Activated naive CD4-positive, alpha-beta T cell (primary cell): ENCODE measurements around the gene GNPTAB.

Source experiments
- DNase-seq, 4 experiments: peaks; one replicate each; lab custom pipeline; 2025; lab: John Stamatoyannopoulos, UW

The GNPTAB gene

GRCh38 chr12:101772012-101772775, 58.6 kb downstream of the GNPTAB start:
- DNase-seq, result no peak

- no peak for DNase-seq
Observed at GRCh38 chr12:101769865-101770264, 60.9 kb downstream of the GNPTAB start.

- no peak for DNase-seq
Observed at GRCh38 chr12:101768781-101769180, 62.0 kb downstream of the GNPTAB start.

GRCh38 chr12:101767537-101767936, 63.2 kb downstream of the GNPTAB start:
- DNase-seq, result no peak

GRCh38 chr12:101764051-101764792, 66.5 kb downstream of the GNPTAB start:
- DNase-seq, result no peak

- no peak for DNase-seq
Observed at GRCh38 chr12:101763246-101763931, 67.4 kb downstream of the GNPTAB start.

- DNase-seq, result no peak
Observed at GRCh38 chr12:101761781-101762180, 69.0 kb downstream of the GNPTAB start.

- DNase-seq, result no peak
Observed at GRCh38 chr12:101761350-101761749, 69.4 kb downstream of the GNPTAB start.

- DNase-seq, result no peak
Observed at GRCh38 chr12:101759396-101760047, 71.2 kb downstream of the GNPTAB start.

GRCh38 chr12:101750152-101750551, 80.6 kb downstream of the GNPTAB start:
- DNase-seq, result no peak

- no peak for DNase-seq
Observed at GRCh38 chr12:101749657-101750056, 81.1 kb downstream of the GNPTAB start.

- no peak for DNase-seq
Observed at GRCh38 chr12:101748907-101749306, 81.9 kb downstream of the GNPTAB start.

- DNase-seq, result no peak
Observed at GRCh38 chr12:101747697-101748096, 83.1 kb downstream of the GNPTAB start.

- no peak for DNase-seq
Observed at GRCh38 chr12:101746661-101747060, 84.1 kb downstream of the GNPTAB start.

- no peak for DNase-seq
Observed at GRCh38 chr12:101746196-101746595, 84.6 kb downstream of the GNPTAB start.

- DNase-seq, result no peak
Observed at GRCh38 chr12:101745481-101745880, 85.3 kb downstream of the GNPTAB start.

- no peak for DNase-seq
Observed at GRCh38 chr12:101743724-101744472, 86.9 kb downstream of the GNPTAB start.

- DNase-seq, result no peak
Observed at GRCh38 chr12:101743242-101743641, 87.5 kb downstream of the GNPTAB start.

- DNase-seq, result no peak
Observed at GRCh38 chr12:101740980-101741379, 89.8 kb downstream of the GNPTAB start.

- DNase-seq, result no peak
Observed at GRCh38 chr12:101740566-101740965, 90.2 kb downstream of the GNPTAB start.

GRCh38 chr12:101738920-101739665, 91.7 kb downstream of the GNPTAB start, which contains the start of gene SYCP3:
Gene SYCP3 (minus strand): TSS chr12:101739462. CDS start chr12:101737935, 1,527 bp downstream.
- DNase-seq, result no peak
